ENCODE data around the gene TMEM37.

DNA sequence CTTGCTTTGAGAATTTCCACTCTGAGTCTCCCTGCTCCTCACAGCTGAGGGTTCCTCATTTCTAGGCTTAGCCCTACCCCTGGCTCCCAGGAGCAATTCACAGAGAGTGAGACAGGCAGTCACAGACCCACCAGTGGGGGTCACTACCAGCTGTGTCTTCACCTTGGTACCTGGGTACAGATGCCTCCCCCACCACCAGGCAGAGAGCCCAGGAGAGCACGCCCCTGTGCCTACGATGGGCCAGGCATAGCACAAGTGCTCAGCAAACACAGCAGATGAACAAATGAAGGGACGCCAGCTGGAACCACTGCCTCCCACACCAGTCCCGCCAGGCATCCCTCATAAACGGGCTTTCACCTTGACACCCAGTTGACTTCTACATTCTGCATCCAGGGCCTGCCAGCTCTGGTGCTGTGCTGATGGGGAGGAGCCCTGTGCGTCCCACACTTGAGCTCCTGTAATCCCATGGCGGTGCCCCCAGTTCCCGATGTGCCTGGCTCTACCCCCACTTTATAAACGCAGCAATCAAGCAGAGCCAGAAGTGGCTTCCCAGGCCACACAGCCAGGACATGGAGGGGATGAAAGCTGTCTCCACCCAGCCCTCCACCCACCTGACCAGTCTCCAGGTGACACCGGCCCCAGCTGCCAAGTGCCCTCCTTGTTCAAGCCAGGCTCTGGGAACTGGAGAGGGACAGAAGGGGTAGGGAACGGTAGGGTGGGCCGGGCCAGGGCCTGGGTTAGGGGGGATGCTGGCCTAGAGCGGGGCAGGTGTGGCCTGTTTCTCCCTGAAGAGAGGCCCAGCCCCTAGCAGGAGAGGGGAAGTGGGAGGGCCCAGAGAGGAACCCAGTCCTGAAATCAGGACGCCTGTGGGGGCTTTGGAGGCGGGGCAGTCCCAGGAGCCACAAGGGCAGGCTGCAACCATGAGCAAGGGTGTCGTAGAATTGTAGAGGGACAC is 50.1 kb downstream of the TMEM37 start:
- TF ChIP-seq, protein P1, sequence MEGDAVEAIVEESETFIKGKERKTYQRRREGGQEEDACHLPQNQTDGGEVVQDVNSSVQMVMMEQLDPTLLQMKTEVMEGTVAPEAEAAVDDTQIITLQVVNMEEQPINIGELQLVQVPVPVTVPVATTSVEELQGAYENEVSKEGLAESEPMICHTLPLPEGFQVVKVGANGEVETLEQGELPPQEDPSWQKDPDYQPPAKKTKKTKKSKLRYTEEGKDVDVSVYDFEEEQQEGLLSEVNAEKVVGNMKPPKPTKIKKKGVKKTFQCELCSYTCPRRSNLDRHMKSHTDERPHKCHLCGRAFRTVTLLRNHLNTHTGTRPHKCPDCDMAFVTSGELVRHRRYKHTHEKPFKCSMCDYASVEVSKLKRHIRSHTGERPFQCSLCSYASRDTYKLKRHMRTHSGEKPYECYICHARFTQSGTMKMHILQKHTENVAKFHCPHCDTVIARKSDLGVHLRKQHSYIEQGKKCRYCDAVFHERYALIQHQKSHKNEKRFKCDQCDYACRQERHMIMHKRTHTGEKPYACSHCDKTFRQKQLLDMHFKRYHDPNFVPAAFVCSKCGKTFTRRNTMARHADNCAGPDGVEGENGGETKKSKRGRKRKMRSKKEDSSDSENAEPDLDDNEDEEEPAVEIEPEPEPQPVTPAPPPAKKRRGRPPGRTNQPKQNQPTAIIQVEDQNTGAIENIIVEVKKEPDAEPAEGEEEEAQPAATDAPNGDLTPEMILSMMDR (IDR thresholded peaks at IDR 0.05; ENCODE audit: borderline replicate concordance, extremely low read depth, low read length, poor library complexity, severe bottlenecking): no peak
- TF ChIP-seq EZH2 (IDR thresholded peaks at IDR 0.05; ENCODE audit: borderline replicate concordance, low read depth, low read length, severe bottlenecking): no peak

Data from DND-41 (cell line).